Iris pigment epithelial cell (primary cell): ENCODE results near the gene ACTL7B.
"Not testable (repeated sequence)": the region's sequence is repeated elsewhere in the genome, so short reads cannot be mapped to it uniquely, and the experiment has no call there.

ENCODE experiments used
- DNase-seq: peaks from one replicate; pipeline ENCODE4 v3.0.0-alpha.2; 2011; ENCODE audit warnings: low read depth

Gene ACTL7B

GRCh38 chr9:108855888-108856287 is at the start of gene ACTL7B:
TSS of gene ACTL7B (minus strand) at chr9:108855986. CDS start at chr9:108855930, 56 bp downstream.
- DNase-seq, result no peak

- DNase-seq, result no peak
Measured at GRCh38 chr9:108905494-108905893, 49.7 kb upstream of the ACTL7B start.

GRCh38 chr9:108904161-108904560 is 48.4 kb upstream of the ACTL7B start:
- no peak for DNase-seq

GRCh38 chr9:108903420-108904103 is 47.8 kb upstream of the ACTL7B start:
- DNase-seq, result peak; percentile 62

GRCh38 chr9:108900176-108900575 is 44.4 kb upstream of the ACTL7B start:
- no peak for DNase-seq

GRCh38 chr9:108899023-108899695 is 43.4 kb upstream of the ACTL7B start:
- not testable (repeated sequence) for DNase-seq

GRCh38 chr9:108897324-108898096 is 41.7 kb upstream of the ACTL7B start:
- DNase-seq, result no peak

GRCh38 chr9:108894225-108894997 is 38.6 kb upstream of the ACTL7B start:
- no peak for DNase-seq

- DNase-seq, result peak; percentile 48
Measured at GRCh38 chr9:108889649-108890067, 33.9 kb upstream of the ACTL7B start.

- peak; percentile 5 for DNase-seq
Measured at GRCh38 chr9:108886594-108887271, 30.9 kb upstream of the ACTL7B start.

GRCh38 chr9:108885643-108886348 is 30.0 kb upstream of the ACTL7B start:
- peak; percentile 91 for DNase-seq

GRCh38 chr9:108884701-108885100 is 28.9 kb upstream of the ACTL7B start:
- DNase-seq, result no peak

- no peak for DNase-seq
Measured at GRCh38 chr9:108883085-108883484, 27.3 kb upstream of the ACTL7B start.

GRCh38 chr9:108882052-108882888 is 26.5 kb upstream of the ACTL7B start:
- DNase-seq, result no peak

GRCh38 chr9:108880738-108881316 is 25.0 kb upstream of the ACTL7B start:
- no peak for DNase-seq

GRCh38 chr9:108877524-108877923 is 21.7 kb upstream of the ACTL7B start:
- no peak for DNase-seq

GRCh38 chr9:108876425-108876824 is 20.6 kb upstream of the ACTL7B start:
- DNase-seq, result no peak

GRCh38 chr9:108874058-108874788 is 18.4 kb upstream of the ACTL7B start:
- DNase-seq, result no peak
